NCI-H774 (cell line): ENCODE measurements around the gene MAGI2.
A peak's percentile ranks its signal among the peaks of the same experiment; 100 is the strongest.
"Not testable (repeated sequence)": the region's sequence is repeated elsewhere in the genome, so short reads cannot be mapped to it uniquely, and the experiment has no call there.

Experiments used
- DNase-seq: peaks from one replicate; lab custom pipeline; 2025; lab: John Stamatoyannopoulos, UW

Gene MAGI2

DNA sequence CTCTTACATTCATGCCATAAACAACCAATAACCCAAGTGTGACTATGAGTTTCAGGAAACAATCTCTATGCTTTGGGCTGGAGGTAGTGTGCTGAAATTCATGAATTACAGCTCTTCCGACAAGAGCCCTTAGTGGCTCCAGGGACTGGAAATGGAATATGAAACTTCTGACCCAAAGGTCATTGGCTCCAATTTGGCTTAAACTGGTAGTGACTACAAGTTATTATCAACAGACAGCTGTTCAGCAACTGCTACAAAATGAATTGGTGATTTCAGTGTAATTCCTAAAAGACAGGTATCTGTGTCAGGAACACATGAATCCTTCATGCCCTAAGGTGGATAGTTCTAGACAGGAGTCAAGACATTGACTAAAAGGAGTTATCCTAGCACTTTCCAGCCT is 909.5 kb downstream of the MAGI2 start:
- no peak for DNase-seq

DNA sequence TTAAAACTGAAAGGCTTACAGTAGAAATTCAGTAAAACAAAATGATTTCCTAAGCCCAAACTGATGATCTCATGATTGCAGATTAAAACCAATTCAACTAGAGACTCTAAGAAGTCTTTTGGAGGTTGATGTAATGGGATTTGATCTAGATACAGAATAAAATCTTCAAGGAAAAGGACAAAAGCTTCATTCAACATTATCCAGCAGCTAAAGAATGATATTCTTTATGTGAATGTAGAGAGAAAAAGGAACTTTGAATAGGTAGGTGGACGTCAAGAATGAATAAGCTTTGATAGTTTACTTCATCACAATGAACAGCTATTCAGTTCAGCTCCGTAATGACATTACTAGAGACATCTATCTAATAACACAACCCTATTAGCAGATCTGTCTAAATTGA is 910.5 kb downstream of the MAGI2 start:
- DNase-seq = no peak

DNA sequence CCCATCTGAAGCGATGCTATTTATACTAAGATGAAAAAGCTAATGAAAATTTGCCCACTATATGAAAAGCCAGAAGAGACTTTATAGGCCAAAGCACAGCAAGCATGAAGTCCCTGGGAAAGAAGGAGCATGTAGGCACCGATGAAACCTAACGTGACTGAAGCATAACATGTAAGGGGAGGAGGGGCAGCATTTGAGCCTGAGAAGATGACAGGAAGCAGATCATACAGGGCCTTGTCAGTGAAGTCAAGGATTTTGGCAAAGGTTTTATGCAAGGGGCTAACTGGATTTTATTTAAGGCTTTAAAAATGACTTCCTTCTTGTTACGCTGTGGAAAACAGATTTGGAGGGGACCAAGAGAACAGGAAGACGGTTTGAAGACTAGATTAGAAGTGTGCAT is 910.9 kb downstream of the MAGI2 start:
- no peak for DNase-seq

DNA sequence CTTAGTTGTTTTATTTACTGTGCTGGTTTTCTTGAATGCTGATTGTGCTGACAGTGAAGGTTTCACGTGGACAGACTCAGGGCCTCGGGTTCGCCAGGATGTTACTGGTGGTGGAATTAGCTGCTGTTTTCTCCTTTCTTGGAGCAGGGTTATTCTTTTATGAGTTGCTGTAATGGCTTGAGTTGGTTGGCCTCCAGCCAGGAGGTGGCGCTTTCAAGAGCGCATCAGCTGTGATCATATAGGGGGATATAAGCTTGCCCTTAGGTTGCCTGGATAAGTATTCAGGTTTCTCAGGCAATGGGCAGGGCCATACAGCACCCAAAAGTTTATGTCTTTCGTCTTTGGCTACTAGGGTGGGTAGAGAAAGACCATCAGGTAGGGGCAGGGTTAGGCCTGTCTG is 913.6 kb downstream of the MAGI2 start:
- no peak for DNase-seq

DNA sequence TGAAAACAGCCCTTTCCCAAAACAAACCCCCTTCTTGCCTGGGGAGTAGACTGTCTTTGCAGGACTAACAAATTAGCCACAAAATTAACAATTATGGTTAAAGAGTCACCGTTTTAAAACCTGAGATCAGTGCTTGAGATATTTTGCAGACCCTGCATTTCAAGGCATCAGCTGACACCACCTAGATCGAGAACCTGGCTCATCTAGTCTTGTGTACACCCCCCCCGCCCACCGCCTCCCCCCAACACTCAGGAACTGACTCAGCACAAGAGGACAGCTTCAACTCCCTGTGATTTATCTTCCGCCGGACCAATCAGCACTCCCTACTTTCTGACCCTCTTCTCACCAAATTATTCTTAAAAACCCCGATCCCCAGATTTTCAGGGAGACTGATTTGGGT is 917.8 kb downstream of the MAGI2 start:
- no peak for DNase-seq

DNA sequence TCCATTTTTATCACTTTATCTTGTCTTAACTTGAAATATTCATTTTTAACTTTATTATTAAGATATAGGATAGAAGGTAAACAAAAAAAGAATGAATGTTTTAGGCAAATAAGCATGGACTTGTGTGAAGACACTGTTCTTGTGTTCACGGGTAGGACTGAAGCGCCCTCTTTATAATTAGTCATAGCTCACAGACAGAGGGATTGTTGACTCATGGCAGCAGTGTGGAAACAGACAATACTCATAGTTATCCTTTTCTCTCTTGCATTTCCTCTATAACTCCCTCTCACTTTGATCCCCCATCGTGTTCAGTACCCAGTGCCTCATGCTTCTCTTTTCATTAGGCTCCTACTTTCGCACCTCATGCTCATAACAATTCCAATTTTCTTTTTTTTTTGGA is 923.1 kb downstream of the MAGI2 start:
- no peak for DNase-seq

DNA sequence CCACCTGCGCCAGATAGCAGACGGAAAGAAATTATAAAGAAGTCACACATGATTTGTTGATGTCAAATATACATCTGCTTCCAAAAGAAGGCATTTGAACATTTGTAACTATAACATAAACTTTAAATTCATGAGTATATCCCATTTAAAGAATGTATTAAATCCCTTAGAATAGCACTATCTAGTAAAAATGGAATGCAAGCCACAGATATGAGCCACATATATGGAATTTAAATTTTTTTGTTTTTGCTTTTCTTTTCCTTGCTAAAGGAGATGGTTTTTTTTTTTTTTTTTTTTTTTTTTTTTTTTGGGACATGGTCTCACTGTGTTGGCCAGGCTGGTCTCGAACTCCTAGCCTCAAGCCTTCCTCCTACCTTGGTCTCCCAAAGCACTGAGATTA is 924.1 kb downstream of the MAGI2 start:
- DNase-seq = no peak

DNA sequence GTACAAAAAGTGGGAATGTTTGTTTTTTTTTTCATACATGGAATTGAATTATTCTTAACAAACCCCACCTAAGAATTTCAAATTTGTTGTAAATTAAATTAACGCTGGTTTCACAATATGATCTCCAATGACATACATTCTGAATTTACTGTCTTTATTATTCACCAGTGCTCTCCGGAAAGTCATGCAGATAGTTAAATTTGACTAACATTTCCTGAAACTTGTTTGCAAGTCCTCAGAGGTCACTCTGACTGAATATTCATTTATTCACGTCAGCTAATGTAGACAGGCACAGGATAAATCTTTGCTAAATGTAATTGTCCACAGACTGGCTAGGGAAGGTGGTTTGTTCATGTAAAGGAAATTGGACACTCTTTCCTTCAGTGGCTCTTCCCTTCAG is 924.5 kb downstream of the MAGI2 start:
- DNase-seq = no peak

DNA sequence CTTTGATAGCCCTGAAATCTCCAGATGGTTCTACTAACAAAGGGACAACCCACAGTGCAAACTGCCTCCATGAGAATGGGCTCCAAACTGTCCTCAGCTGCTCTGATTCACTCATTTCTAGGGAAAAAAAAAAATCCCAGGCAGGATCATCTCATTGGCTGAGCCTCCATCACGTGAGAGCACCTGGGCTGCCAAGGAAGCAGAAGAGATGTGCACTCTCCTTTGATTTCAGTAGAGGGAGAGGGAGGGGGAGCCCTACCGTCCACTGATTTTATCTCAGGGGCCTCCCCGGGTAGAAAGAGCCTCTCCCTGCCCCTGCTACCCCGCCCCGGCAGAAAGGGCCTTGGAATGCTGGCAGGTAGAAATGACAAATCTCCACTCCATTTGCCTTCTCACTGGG is 929.5 kb downstream of the MAGI2 start:
- no peak for DNase-seq

DNA sequence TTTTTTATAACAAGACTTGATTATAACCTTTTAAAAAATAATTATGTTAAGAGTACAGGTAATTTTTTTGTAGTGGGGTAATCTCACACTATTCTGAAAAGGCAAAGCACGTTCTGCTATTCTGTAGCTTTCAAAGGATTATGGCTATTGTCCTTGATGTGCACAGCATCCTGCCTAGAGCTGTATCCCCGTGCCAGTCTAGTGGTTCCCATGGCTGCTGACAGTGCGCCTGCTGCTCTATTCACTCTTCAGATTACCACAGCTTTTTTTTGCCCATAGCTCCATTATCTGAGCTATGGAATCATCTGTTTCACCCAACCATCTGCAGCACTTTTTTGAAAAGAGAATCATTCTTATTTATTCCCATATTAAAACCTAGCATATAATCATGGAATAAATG is 931.5 kb downstream of the MAGI2 start:
- DNase-seq = no peak

DNA sequence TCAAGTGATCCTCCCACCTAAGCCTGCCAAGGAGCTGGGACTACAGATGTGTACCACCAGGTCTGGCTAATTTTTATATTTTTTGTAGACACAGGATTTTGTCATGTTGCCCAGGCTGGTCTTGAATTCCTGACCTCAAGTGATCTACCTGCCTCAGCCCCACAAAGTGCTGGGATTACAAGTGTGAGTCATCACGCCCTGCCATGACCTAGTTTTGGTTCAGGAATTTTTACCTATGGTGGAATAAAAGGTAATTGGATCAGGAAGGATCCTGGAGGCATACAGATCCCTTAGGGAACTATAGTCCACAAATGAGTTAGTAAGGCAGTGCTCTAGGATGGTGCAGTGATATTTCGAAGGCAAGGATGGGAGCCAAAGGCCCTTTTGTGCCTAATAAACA is 937.0 kb downstream of the MAGI2 start:
- no peak for DNase-seq

DNA sequence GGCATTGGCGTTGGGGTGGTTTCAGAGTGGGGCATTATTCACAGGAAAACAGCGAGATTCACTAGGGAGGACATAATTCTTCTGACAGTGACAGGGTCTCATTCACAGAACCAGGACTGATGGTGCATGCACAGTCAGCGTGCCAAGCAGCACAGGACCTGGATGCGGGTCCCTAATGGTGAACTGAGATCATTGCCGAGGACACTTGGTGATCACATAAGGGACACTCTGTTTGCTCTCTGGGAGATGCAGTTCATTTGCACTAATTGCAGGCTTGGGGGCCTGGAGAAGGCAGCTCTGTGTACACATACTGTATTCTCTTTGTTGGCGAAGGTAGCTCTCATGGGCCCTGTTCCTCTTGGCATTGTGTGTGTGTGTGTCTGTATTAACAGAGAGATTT is 938.8 kb downstream of the MAGI2 start:
- peak; percentile 22 for DNase-seq

DNA sequence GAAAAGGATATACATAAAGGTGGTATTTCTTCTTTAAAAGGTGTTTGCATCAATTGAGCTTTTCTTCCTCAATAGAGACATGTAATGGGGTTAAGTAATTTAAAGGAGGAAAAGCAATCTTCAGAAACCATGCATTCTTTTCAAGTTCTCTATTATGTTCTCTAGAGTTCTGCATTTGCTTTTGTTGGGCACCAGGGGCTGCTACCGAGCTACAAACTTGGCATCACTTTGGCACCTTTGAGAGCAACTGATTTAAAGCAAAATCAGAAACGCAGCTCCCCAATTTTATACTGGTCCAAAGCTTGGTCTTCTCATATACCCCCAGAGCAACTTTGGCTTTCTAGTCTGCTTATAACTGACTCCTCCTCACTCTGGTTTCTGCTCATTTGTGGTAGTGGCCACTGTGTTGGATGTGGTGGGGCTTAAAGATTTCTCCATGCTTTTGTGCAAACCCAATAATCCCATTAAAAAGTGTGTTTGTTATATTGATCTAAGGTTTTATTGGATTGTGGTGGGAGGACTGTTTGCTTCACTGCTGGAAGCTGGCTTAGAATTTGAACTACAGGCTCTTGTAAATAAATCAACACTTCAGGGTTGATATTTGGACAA is 942.8 kb downstream of the MAGI2 start:
- no peak for DNase-seq

DNA sequence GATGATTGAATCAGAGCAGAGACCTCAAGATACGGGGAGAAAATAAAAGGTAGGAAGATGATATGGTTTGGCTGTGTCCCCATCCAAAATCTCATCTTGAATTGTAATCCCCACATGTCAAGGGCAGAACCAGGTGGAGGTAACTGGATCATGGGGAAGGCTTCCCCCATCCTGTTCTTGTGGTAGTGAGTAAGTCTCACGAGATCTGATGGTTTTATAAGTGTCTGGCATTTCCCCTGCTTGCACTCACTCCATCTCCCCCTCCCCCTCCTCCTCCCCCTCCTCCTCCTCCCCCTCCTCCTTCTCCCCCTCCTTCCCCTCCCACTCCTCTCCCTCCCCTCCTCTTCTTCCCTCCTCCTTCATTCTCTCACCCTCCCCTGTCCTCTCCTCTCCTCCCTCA is 950.2 kb downstream of the MAGI2 start:
- DNase-seq = not testable (repeated sequence)

DNA sequence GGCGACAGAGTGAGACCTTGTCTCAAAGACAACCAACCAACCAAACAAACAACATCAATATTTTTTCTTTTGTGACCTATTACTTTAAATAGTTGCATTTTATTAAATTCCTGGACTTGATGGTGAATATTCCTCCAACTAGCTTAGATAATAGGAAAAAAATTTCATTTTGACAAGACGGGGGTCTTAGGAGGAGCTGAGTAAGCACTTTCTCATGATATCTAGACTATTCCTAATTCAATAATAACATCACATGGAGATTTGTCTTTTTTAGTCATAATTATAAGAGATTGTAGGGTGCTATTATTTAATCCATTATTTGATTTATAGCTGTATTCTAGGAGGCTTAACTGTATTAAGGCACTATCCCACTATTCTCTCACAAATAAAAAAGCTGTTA is 952.4 kb downstream of the MAGI2 start:
- DNase-seq = no peak

DNA sequence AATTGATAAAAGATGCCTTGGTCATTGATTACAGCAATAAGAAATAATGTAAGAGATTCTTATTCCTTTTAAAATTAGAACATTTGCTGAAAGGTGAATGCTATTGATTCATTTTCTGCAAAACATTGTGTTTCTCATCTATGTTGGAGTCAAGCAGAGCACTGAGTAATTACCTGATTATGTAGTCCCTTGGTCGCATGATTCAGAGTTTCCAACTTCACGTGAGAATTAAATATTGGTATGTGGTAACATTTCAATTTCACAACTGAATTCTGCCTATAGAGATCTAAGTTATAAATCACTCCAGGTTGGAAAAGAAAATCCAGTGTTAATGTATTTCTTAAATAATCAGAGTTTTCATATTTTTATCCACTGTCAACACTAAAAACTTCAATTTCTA is 953.5 kb downstream of the MAGI2 start:
- DNase-seq = no peak

DNA sequence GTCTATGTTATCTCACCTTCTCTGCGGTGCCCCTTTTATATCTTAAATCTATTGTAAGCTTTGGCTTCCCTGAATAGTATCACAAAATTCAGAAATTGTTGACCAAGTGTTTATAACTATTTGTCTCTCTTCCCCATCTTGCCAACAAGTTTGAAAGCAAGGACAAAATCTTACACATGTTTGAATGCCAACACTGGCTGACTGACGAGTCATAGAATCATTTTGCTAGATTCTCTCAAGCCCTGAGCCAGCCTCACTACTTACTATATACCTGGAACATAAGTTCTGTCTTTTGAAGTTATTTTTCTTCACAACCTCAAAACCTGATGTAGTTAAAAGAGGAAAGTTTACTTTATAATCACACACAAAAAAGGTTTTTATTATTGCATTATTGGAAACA is 954.2 kb downstream of the MAGI2 start:
- no peak for DNase-seq

DNA sequence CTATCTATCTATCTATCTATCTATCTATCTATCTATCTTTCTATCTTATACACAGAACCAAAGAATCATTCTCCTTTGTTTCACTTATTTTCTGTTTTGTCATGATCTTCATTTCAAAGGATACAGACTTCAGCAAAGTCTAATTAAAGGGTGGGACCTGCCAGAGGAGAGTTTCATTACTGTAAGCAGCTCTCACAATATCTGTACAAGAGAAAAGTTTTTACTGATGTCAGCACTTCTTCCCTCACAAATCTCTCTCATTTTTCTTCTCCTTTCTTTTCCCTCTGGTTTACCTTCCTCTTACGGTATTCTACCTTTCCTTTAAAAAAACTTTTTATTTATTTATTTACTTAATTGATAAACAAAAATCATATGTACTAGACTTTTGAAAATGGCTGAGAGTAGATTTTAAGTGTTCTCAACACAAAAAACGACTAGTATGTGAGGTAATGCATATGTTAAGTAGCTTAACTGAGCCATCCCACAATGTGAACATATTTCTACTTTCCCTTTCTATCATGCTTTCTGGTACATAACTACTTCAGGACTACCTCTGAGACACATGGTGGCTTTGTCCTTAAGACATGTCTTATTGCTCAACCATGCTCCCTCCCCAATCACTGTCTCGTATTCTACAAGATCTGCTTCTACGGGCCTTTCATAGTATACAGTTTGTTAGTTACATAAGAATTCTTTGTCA is 955.6 kb downstream of the MAGI2 start:
- no peak for DNase-seq

DNA sequence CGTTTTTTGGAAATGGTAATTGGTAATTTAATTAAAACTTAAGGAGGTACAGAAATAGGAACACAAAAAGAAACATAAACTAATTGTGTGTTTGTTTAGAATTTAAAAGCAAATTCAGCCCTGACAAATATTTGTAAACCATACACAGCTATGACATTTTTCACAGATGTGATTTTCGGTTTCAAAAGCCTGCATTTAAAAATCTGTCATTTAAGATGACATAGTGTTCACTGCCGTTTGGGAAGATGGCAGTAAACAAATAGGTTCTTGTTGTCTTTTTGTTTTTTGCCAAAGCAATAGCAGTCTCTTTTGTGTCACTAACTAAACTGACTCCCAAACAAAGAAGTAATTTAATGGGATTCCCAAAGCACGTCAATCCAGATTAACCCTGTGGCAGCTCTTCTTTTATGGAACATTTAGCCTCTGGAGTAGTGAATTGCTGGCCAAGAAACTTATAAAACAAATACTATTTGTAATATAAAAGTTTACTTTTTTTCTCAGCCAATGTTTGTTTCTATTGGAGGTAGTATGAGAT is 957.3 kb downstream of the MAGI2 start:
- no peak for DNase-seq

DNA sequence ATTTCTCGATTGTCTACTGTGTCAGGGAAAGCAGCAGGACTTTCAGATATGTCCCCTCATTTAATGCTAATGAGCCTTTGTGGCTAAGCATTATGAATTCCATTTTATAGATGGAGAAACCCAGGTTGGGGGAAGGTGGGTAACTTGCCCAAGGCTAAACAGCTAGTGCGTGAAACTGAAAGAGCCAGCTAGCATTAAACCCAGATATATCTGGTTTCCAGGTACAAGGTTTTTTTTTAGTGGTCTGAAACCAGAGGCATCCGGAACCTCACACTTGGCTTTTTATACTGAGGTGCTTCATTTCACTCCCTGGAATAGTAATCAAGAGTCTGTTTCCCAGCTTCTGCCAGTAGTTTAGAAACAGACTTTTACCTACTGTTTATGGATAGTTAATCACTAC is 960.1 kb downstream of the MAGI2 start:
- no peak for DNase-seq

DNA sequence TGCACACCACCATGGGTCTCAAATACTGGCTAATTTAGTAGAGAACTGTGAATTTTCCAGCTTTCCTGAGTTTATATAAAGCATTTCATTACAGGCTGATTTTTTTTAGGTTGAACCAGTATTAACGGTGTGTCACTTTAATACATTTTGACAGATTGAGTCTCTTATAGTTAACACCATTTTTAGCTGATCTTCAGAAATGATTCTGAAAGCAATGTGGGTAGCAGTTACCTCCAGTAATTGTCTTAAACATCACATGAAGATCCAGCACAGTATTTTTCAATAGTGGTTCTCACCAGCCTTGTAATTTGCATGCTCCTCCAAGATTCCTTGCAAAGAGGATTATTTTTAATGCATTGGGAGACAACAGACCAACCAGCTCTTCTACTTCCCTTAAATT is 961.3 kb downstream of the MAGI2 start:
- no peak for DNase-seq

DNA sequence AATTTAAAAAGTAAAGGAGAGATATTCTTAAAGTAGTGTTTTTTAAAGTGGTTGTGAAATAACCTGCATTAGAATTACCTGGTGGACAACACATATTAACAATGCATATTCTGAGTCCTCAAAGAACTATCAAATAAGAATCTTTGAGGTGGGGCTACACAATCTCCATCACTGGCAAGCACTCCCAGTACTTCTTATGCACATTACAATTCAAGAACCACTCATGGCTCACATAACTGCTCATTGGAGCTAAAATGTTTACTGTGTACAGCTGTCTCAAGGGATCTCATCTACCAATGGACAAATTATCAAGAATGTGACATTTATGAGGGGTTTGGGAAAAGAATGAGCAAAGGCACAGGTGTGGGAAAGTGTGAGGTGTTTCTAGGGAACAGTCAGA is 962.9 kb downstream of the MAGI2 start:
- DNase-seq = no peak

DNA sequence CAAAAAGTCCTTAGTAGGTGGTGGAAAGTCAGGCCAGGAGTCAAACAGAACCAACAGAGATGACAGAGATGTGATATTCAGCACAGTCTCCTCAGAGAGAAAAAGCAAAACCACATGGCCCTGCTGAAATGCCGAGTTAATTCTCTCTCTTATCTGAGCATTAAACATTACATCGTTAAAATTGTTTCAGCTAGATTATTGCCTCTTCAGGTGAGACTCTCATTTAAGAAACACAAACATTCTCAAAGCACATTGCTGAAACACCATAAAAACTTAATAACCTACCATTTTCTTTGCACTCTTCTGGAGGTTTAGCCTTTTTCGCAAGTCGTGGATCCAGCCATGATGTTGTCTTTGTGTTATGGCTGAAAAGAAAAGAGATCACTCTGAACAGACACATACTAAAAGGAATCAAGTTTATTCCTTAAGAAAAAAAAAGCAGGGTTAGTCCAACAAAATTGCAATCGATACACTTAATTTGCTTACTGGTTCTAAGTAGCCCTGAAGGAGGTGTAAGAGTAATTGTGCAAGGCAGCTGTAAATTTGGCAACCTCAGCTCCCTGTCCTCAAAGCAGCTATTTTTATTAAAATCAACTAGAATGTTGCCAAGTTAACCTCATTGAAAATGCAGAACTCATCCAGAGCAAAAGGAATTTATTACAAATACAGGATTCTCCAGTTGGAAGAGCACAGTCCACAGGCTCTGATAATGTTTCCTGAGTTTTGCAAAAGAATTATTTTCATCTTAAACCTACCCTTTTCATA is 963.8 kb downstream of the MAGI2 start:
- DNase-seq = no peak
